SK-N-MC (cell line): Measurements from ENCODE around the gene ACOT13.
"Not testable (repeated sequence)": the region's sequence is repeated elsewhere in the genome, so short reads cannot be mapped to it uniquely, and the experiment has no call there.

ENCODE experiments used
- DNase-seq: peaks from one replicate; pipeline ENCODE4 v3.0.0-alpha.2; 2011; ENCODE audit warnings: low read depth, low spot score
- H3K27ac ChIP-seq: fragments of 200-600 bp; sonication (generic); 2 replicates; pipeline ENCODE4 v1.5.1; 2016; ENCODE audit warnings: mixed run types
- H3K36me3 ChIP-seq: fragments of 200-600 bp; sonication (generic); 2 replicates; pipeline ENCODE4 v1.6.1; 2017; ENCODE audit warnings: antibody characterized with exemption, low read length, mixed read lengths; ENCODE audit not compliant: insufficient read depth
- H3K4me3 ChIP-seq: fragments of 200-600 bp; sonication (generic); 2 replicates; pipeline ENCODE4 v1.5.1; 2016
- H3K9ac ChIP-seq: fragments of 200-600 bp; sonication (generic); 2 replicates; pipeline ENCODE4 v1.8.0; 2017; ENCODE audit warnings: mixed run types, mixed read lengths; ENCODE audit not compliant: insufficient read length
- H3K9me3 ChIP-seq: fragments of 200-600 bp; sonication (generic); 2 replicates; pipeline ENCODE4 v1.6.1; 2017; ENCODE audit warnings: low read depth, mild to moderate bottlenecking, antibody characterized with exemption, low read length, moderate library complexity, mixed read lengths
- EZH2 ChIP-seq: fragments of 200-600 bp; sonication (generic); IDR thresholded peaks from one replicate; pipeline ENCODE4 v1.6.1; 2017; ENCODE audit warnings: antibody characterized with exemption
- FOXP2 ChIP-seq: optimal IDR thresholded peaks from 2 replicates; pipeline ENCODE3; 2011; ENCODE audit warnings: mild to moderate bottlenecking, moderate library complexity; ENCODE audit not compliant: insufficient read depth; ENCODE audit errors: extremely low read length, control extremely low read depth
- POLR2AphosphoS5 ChIP-seq: IDR thresholded peaks from 2 replicates; pipeline ENCODE4 v1.6.1; 2012; ENCODE audit warnings: mild to moderate bottlenecking, low read depth, low read length, borderline replicate concordance

ACOT13 gene

GRCh38 chr6:24743265-24743943 lies 76.5 kb downstream of the ACOT13 start:
- DNase-seq: no peak
- Histone ChIP-seq H3K36me3 (no peaks in the 10 kb centered on the region), H3K9me3 (no peaks in the 10 kb centered on the region), H3K27ac (no peak overlapping the region), H3K9ac (no peak overlapping the region), H3K4me3 (no peak overlapping the region)
- TF ChIP-seq FOXP2 (no peak), POLR2AphosphoS5 (no peak), EZH2 (no peak)

DNA sequence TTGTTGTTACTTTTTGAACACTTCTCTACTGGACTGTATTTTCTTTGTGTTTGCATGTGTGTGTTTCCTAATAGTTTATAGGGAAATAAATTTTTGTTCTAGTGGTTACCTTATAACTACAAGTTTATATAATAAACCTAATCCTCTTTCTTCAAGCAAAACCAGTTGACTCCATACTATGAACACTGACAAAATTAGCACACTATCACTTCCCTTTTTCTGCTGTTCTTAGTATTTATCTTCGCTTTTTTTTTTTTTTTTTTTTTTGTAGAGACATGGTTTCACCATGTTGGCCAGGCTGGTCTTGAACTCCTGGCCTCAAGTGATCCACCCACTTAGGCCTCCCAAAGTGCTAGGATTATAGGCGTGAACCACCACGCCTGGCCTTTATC lies 77.1 kb downstream of the ACOT13 start:
- no peak overlapping the region for H3K9ac ChIP-seq
- no peak for DNase-seq
- H3K36me3 ChIP-seq: no peaks in the 10 kb centered on the region
- H3K4me3 ChIP-seq: no peak overlapping the region
- H3K9me3 ChIP-seq: no peaks in the 10 kb centered on the region
- no peak overlapping the region for H3K27ac ChIP-seq
- no peak for TF ChIP-seq POLR2AphosphoS5
- no peak for TF ChIP-seq FOXP2
- TF ChIP-seq EZH2: no peak

- H3K4me3 ChIP-seq: no peak overlapping the region
- no peak overlapping the region for H3K9ac ChIP-seq
- H3K27ac ChIP-seq: no peak overlapping the region
- no peak for TF ChIP-seq POLR2AphosphoS5
- TF ChIP-seq FOXP2: no peak
- TF ChIP-seq EZH2: no peak
- no peaks in the 10 kb centered on the region for H3K9me3 ChIP-seq
- no peak for DNase-seq
- H3K36me3 ChIP-seq: no peaks in the 10 kb centered on the region
Observed at GRCh38 chr6:24744911-24745310, 78.0 kb downstream of the ACOT13 start.

DNA sequence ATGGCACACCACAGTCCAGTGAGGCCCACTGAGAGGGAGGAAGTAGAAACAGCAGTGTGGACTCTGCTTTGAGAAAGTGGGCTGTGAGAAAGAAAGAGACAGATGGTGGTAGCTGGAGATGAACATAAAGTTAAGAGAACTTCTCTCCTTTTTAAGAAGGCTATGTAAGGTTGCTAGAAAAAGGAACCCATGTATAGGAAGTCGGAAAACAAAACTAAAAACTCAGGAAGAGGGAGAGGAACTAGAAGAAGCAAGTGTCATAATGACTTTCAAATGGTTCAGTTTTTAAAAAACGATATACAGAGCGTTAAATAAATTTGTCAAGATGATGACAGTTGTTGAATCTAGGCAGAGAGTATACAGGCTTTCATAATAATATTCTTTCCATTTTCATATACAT lies 82.4 kb downstream of the ACOT13 start:
- TF ChIP-seq FOXP2 (no peak), EZH2 (no peak), POLR2AphosphoS5 (no peak)
- H3K9me3 ChIP-seq: no peaks in the 10 kb centered on the region
- H3K27ac ChIP-seq: no peak overlapping the region
- H3K36me3 ChIP-seq: no peaks in the 10 kb centered on the region
- no peak for DNase-seq
- no peak overlapping the region for H3K4me3 ChIP-seq
- no peak overlapping the region for H3K9ac ChIP-seq

DNA sequence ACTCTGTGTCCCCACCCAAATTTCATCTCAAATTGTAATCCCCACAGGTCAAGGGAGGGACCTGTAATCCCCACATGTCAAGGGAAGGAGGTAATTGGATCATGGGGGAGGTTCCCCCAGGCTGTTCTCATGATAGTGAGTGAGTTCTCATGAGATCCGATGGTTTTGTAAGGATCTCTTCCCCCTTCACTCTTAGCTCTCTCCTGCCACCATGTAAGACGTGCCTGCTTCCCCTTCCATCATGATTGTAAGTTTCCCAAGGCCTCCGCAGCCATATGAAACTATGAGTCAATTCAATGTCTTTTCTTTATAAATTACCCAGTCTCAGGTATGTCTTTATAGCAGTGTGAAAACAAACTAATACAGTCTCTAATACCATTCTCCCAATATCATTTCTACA lies 84.0 kb downstream of the ACOT13 start:
- H3K4me3 ChIP-seq, H3K9ac ChIP-seq, DNase-seq, H3K9me3 ChIP-seq, H3K36me3 ChIP-seq, H3K27ac ChIP-seq: not testable (repeated sequence)

DNA sequence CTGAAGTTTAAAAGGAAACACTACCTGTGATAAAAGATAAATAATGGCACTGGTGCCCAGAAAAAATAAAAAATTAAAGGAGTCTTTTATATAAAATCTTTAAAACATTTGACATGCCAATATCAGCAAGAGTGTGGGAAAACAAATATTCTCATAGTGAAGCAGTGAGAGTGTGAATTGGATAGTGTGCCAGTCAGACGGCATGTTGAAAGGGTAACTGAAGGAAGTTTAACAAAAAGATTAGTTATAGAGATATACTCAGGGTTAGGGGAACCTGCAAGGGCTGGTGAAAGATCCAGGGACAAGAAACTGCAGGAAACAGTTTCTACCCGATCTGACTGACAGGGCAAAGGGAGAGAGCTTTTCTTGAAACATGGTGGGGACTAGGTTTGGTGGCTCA lies 85.6 kb downstream of the ACOT13 start:
- H3K4me3 ChIP-seq: no peak overlapping the region

DNA sequence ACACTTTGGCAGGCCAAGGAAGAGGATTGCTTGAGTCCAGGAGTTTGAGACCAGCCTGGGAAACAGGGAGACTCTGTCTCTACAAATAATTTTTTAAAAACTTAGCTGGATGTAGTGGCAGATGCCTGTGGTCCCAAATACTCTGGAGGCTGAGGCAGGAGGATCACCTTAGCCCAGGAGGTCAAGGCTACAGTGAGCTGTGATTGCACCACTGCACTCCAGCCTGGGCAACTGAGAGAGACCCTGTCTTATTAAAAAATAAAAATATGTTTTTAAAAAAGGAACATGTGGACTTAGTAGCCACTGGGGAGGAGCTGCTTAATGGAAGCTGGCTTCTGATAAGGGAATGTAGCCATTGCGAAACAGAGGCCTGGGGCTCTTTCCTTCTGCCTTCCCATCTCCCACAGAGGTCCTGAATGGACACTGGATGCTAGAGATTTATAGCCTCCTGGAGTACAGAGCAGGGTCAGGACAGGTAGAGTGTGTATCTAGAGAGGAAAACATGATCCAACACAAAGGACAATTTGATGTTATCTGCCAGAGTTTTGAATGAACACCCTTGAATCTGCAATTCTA lies 86.1 kb downstream of the ACOT13 start:
- H3K36me3 ChIP-seq: no peaks in the 10 kb centered on the region
- H3K9me3 ChIP-seq: no peaks in the 10 kb centered on the region
- no peak for TF ChIP-seq EZH2
- TF ChIP-seq FOXP2: no peak
- TF ChIP-seq POLR2AphosphoS5: no peak
- no peak overlapping the region for H3K27ac ChIP-seq
- no peak overlapping the region for H3K9ac ChIP-seq
- no peak for DNase-seq
- no peak overlapping the region for H3K4me3 ChIP-seq

More for the DNA sequence above, 85.6 kb downstream of the ACOT13 start:
- DNase-seq: no peak
- H3K27ac ChIP-seq: no peak overlapping the region
- no peak for TF ChIP-seq EZH2
- no peak for TF ChIP-seq FOXP2
- TF ChIP-seq POLR2AphosphoS5: no peak
- no peaks in the 10 kb centered on the region for H3K9me3 ChIP-seq
- no peak overlapping the region for H3K9ac ChIP-seq
- no peaks in the 10 kb centered on the region for H3K36me3 ChIP-seq

GRCh38 chr6:24753545-24753944 lies 86.7 kb downstream of the ACOT13 start:
- no peak for TF ChIP-seq FOXP2
- no peak for TF ChIP-seq POLR2AphosphoS5
- no peak for TF ChIP-seq EZH2
- Histone ChIP-seq H3K9me3 (no peaks in the 10 kb centered on the region), H3K9ac (no peak overlapping the region), H3K4me3 (no peak overlapping the region), H3K36me3 (no peaks in the 10 kb centered on the region), H3K27ac (no peak overlapping the region)
- DNase-seq: no peak

GRCh38 chr6:24754378-24754777 lies 87.5 kb downstream of the ACOT13 start:
- H3K27ac ChIP-seq, H3K9ac ChIP-seq, H3K36me3 ChIP-seq, H3K4me3 ChIP-seq, DNase-seq, H3K9me3 ChIP-seq: not testable (repeated sequence)
